Ramos (cell line): ENCODE measurements around the gene SLC25A15.
"Not testable (repeated sequence)": the region's sequence is repeated elsewhere in the genome, so short reads cannot be mapped to it uniquely, and the experiment has no call there.

Source experiments
- in situ Hi-C: fragments of 300-500 bp; cut with MboI; formaldehyde crosslinking; loops from one replicate; pipeline ENCODE4 v1.14.3; 2022; ENCODE audit warnings: low sequenced_read_pairs; ENCODE audit not compliant: unreplicated experiment

The SLC25A15 gene

GRCh38 chr13:40806241-40806640 lies 16.8 kb downstream of the SLC25A15 start:
- in situ Hi-C loops, result no loop called here

- in situ Hi-C loops, result no loop called here
Measured at GRCh38 chr13:40809471-40809870, 20.1 kb downstream of the SLC25A15 start.

GRCh38 chr13:40812102-40812501 lies 22.7 kb downstream of the SLC25A15 start:
- in situ Hi-C loops, result no loop called here

DNA sequence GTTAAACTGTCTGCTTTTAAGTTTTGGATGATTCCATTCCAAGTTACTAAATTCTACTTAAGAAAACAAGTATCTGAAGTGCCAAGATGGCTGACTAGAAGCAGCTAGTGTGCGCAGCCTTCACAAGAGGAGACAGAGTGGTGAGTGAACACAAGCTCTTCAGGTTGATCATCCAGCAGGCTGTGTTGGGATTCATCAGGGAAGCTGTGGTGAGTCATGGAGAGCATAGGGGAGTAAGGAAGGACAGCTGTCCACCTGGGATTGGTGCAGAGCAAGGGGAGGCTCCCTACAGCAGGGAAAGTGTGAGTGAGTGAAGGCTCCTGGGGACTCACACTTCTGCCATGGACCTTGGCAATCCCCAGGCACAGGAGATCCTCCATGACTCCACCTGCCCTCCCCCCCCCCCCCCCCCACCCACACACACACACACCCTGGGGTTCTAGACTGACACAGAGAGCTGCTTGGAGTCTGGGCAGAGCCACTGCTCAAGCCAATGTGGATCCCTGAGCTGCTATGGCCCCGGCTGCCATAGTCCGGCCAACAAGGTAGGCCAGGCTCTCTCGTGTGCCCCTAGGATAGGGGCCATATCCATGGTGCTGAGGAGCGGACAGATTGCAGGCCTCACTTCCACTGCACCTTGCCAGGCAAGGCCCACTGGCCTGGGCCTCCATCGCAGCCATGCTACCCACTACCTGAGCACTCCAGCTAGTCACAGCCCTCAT lies 23.5 kb downstream of the SLC25A15 start:
- in situ Hi-C loops, result no loop called here

GRCh38 chr13:40813667-40814454 lies 24.4 kb downstream of the SLC25A15 start:
- in situ Hi-C loops, result no loop called here

- in situ Hi-C loops, result no loop called here
Measured at GRCh38 chr13:40814803-40815202, 25.4 kb downstream of the SLC25A15 start.

GRCh38 chr13:40818926-40819325 lies 29.5 kb downstream of the SLC25A15 start:
- in situ Hi-C loops, result no loop called here

DNA sequence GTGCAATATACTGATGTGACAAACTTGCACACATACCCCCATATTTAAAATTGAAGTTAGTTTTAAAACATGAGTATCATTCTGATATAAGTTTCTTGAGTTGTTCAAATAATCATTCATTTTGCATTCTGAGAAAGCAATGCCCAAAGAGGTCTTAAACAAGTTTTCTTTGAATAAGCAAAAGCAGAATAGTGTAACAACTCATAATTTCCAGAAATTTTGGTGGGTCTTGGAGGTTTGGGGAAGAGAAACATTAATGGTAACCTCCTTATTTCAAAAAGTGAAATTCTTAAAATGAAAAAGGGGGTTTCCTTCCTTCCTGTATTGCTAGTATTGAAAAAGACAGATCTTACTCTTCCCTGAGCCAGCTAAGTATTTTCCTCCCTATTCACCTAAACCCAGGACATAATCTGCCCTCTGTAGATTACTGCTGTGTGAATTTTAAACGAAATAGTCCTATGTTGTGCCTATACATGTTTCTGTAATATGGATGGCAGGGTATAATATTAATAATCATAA lies 30.4 kb downstream of the SLC25A15 start:
- in situ Hi-C loops, result no loop called here

GRCh38 chr13:40839725-40840124 lies 50.3 kb downstream of the SLC25A15 start:
- in situ Hi-C loops, result not testable (repeated sequence)

DNA sequence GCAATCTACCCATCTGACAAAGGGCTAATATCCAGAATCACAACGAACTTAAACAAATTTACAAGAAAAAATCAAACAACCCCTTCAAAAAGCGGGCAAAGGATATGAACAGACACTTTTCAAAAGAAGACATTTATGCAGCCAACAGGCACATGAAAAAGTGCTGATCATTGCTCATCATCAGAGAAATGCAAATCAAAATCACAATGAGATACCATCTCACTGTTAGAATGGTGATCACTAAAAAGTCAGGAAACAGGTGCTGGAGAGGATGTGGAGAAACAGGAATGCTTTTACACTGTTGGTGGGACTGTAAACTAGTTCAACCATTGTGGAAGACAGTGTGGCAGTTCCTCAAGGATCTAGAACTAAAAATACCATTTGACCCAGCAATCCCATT lies 51.5 kb downstream of the SLC25A15 start:
- in situ Hi-C loops, result not testable (repeated sequence)
